ENCODE measurements around the gene CDC26. TPM values are rescaled to one million over a fixed set of nuclear protein-coding genes. Genes with fewer than 3 reads are reported as not detected.

The CDC26 gene
- total RNA-seq, 2 experiments from 2014 or later = 34.3 to 38.5 TPM

DNA sequence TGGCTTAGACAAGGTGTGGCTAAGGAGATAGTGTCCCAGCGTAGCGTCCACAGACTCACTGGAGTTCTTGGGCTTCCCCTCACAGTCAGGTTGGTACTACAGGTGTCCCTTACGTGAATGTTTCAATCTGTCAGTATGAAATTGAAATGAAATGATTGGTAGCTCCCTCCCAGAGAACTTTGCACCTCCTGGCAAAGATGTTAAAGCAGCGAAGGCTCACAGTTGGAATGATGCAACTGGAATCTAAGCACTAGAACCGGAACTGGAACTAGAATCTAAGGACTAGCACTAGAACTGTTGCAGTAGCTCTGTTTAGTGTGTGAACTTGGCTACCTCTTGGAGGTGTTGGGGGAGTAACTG is 52.9 kb downstream of the CDC26 start:
- Mint-ChIP-seq H3K36me3 (ENCODE audit: low read depth) (peaks cover 5% of the 10 kb centered on the region), H3K9me3 (no peaks in the 10 kb centered on the region), H3K4me3 (peak overlapping the region; percentile 92), H3K27me3 (no peaks in the 10 kb centered on the region), H3K4me1 (peaks cover 42% of the 10 kb centered on the region), H3K27ac (no peak overlapping the region)
- no peak for DNase-seq
- CTCF ChIA-PET = interaction anchor here (1.3 to 3.9 kb wide), 3 partner anchors 52 to 187 kb away, joined by 3 to 31 read pairs (median 4); partner anchors contain the start of genes C9orf43, CDC26, POLE3 and PRPF4
- POLR2A ChIA-PET = interaction anchor here (1.4 to 4.6 kb wide), 7 partner anchors 9 to 357 kb away, joined by 4 to 47 read pairs (median 15); partner anchors contain the start of genes CDC26, PRPF4, SLC31A2 and WDR31

DNA sequence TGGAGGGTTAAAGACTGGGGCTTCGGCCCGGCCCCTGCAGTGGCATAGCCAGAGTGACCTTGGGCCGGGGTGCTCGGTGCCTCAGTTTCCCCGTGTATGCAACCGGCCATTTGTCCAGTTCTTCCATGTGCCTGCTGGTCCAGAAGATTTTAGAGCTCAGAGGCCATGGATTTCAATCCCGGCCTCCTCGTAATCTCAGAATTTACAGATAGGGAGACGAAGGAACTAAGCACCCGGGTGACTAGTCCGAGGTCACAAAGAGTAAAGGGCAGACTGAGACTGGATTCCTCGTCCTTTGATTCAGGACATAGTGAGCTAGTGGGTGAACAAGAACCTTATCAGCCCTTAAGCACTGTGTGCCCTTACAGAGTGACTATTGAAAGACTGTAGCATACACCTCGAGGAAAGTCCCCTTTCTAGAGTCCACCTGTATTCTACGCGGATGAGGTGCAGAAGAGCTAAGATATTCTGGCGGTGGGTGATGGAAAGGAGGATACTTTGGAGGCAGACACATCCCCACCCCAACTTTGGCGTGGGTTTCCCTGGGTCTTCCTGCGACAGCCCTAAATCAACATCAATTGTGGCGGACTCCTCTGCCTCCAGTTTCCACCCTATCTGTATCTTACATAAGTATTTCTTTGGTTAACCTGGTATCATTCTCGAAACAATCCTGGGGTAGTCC is 53.4 kb downstream of the CDC26 start:
- Mint-ChIP-seq H3K4me3 (peak overlapping the region; percentile 92), H3K36me3 (ENCODE audit: low read depth) (peaks cover 5% of the 10 kb centered on the region), H3K27ac (peak overlapping the region; percentile 85), H3K9me3 (no peaks in the 10 kb centered on the region), H3K27me3 (no peaks in the 10 kb centered on the region), H3K4me1 (peaks cover 42% of the 10 kb centered on the region)
- DNase-seq = no peak
- ChIA-PET POLR2A (interaction anchor here (0.6 to 4.6 kb wide), 16 partner anchors 10 to 357 kb away, joined by 3 to 47 read pairs (median 6); partner anchors contain the start of genes BSPRY, C9orf43, CDC26 and POLE3), CTCF (interaction anchor here (1.0 to 3.9 kb wide), 7 partner anchors 10 to 188 kb away, joined by 3 to 31 read pairs (median 4); partner anchors contain the start of genes ALAD, C9orf43, CDC26 and POLE3)

DNA sequence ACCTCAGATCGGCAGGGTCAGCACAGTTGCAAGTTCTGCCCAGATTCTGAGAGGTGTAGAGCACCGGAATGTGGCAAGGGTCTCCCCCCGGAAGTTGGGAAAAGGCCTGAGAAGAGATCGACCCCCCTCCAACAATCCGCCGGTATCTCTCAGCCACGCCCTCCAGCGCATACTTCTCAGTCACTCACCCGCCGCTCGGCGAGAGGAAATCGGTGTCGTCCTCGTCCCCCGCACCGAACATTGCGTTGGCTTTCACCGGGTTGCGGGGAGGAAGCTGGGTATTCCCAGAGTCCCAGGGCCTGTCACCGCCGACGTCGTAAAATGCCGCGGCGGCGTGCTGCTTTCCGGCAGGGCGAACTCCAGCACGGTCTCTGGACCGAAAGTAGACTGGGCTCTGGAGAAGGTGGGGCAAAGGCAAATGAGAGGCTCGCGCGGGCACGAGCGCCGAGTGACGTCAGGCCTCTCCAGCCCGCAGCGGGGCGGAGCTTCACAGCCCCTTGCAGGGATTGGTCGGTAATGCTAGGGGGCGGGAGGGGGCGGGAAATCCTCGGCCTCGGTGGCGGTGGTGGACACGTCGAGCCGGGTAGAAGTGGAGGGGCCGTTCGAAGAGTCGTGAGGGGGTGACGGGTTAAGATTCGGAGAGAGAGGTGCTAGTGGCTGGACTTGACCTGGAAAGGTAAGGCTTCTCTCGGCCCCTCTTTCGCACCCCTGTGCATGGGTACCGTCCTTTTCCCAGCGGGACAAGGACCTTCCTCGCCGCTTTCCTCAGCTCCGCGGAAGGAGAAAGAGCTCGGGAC is 54.2 kb downstream of the CDC26 start, which contains the start of the genes FKBP15 and SLC31A1:
Gene FKBP15 (minus strand): TSS at position 275 of the 797 bp plus-strand sequence. CDS start 34 bp downstream, at position 241.
Gene SLC31A1 (plus strand): TSS at position 542 of the 797 bp plus-strand sequence. CDS start 34,605 bp downstream, outside the sequence.
- Mint-ChIP-seq H3K4me1 (peaks cover 46% of the 10 kb centered on the region), H3K4me3 (peak within 1 kb of the TSS; percentile 92), H3K27me3 (no peaks in the 10 kb centered on the region), H3K27ac (peak within 1 kb of the TSS; percentile 85), H3K9me3 (no peaks in the 10 kb centered on the region), H3K36me3 (ENCODE audit: low read depth) (peaks cover 9% of the 10 kb centered on the region)
- CTCF ChIA-PET = interaction anchor here (1.0 to 3.9 kb wide), 9 partner anchors 10 to 189 kb away, joined by 3 to 31 read pairs (median 5); partner anchors contain the start of genes ALAD, C9orf43, CDC26 and POLE3
- DNase-seq = peak; percentile 97
- POLR2A ChIA-PET = interaction anchor here (0.6 to 4.6 kb wide), 20 partner anchors 10 to 888 kb away, joined by 3 to 47 read pairs (median 6); partner anchors contain the start of genes BSPRY, C9orf43, CDC26 and POLE3

DNA sequence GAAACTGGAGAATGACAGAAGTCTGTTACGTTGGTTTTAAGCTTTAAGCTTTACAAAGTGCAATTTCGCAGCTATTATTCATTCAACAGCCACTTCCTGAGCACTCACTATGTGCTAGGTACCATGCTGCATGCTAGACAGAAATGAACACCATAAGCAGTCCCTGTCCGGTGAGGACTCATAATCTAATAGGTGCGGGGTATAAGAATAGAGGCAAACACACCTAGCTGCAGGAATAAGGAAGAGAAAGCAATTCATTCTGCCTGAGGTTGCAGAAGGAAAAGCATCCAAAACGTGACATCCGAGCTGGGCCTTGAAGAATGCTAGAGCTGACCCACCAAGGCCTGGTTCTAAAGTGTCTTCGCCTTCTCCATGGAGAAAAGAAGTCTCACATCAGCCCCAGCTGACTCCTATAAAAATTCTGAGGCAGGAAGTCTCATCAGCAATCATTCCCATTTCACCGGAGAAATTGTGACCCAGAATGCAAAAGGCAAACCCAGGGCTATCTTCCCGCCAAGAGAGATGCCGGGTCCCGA is 54.8 kb downstream of the CDC26 start:
- CTCF ChIA-PET = interaction anchor here (1.0 to 3.9 kb wide), 9 partner anchors 9 to 190 kb away, joined by 3 to 31 read pairs (median 6); partner anchors contain the start of genes ALAD, C9orf43, CDC26 and POLE3
- peak overlapping the region; percentile 92 for H3K4me3 Mint-ChIP-seq
- DNase-seq = peak; percentile 20

DNA sequence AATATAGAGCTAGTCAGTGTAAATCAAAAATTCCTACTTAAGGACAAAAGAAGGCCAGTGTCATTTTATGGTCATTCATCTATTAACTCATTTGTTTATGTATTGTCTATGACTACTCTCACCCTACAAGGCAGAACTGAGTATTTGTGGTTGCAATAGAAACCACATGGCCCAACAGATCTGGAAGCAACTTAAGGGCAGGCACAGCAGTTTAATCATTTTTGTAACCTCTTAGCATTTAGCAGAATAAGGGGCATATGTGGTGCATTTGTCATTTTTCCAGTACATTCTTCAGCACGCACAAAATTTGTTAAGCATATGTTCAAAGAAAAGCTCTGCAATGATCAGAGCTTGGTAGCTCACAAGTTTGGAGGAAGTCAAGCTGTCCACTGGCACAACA is 55.4 kb downstream of the CDC26 start:
- no peaks in the 10 kb centered on the region for H3K27me3 Mint-ChIP-seq

More for the DNA sequence above, 54.8 kb downstream of the CDC26 start:
- H3K27me3 Mint-ChIP-seq = no peaks in the 10 kb centered on the region
- H3K4me1 Mint-ChIP-seq = peaks cover 48% of the 10 kb centered on the region
- POLR2A ChIA-PET = interaction anchor here (0.7 to 4.6 kb wide), 18 partner anchors 11 to 887 kb away, joined by 3 to 47 read pairs (median 6); partner anchors contain the start of genes BSPRY, C9orf43, CDC26 and POLE3
- peaks cover 11% of the 10 kb centered on the region for H3K36me3 Mint-ChIP-seq (ENCODE audit: low read depth)
- H3K27ac Mint-ChIP-seq = peak overlapping the region; percentile 85
- H3K9me3 Mint-ChIP-seq = no peaks in the 10 kb centered on the region

DNA sequence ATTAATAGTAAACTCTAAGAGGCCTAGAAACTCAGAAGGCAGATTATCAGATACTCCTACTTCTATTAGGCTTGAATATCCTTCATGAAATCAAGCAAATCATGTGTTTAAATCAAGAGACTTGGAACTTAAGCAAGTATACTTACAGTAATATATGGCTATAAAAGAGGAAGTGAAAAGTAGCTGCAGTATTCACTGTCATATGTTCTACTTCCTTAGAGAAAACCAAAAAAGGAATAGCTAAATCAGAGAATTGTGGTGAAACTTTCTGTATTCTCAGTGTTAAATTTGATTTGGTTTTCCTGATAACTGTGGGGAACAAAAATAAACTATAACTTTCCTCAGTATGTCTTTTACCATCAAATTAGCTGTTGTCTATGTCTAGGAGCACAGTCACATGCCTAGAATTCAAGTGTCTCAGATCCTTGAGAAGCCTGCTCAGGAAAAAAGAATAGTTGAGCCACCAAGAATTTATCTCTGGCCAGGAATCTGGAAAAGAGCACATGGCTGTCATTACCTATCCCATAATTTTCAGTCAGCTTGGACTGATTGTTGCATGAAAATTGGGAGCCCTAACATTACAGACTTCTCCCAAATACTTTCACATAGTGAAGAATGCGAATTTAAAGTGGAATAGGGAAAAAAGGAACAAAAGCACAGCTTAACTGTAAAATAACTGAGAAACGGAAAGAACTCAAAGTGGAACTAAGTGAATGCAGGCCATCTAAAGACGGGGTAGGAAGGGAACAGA is 56.0 kb downstream of the CDC26 start:
- Mint-ChIP-seq H3K27ac (peak overlapping the region; percentile 85), H3K4me3 (peak overlapping the region; percentile 92), H3K36me3 (ENCODE audit: low read depth) (peaks cover 14% of the 10 kb centered on the region), H3K9me3 (no peaks in the 10 kb centered on the region), H3K4me1 (peaks cover 54% of the 10 kb centered on the region), H3K27me3 (no peaks in the 10 kb centered on the region)
- POLR2A ChIA-PET = interaction anchor here (0.8 to 4.6 kb wide), 14 partner anchors 9 to 370 kb away, joined by 3 to 47 read pairs (median 6); partner anchors contain the start of genes BSPRY, C9orf43, CDC26 and POLE3
- CTCF ChIA-PET = interaction anchor here (1.2 to 3.9 kb wide), 4 partner anchors 55 to 191 kb away, joined by 3 to 31 read pairs (median 7); partner anchors contain the start of genes C9orf43, CDC26, POLE3 and PRPF4
- DNase-seq = no peak

More for the DNA sequence above, 55.4 kb downstream of the CDC26 start:
- Mint-ChIP-seq H3K4me3 (peak overlapping the region; percentile 92), H3K4me1 (peaks cover 51% of the 10 kb centered on the region), H3K27ac (peak overlapping the region; percentile 85), H3K36me3 (ENCODE audit: low read depth) (peaks cover 9% of the 10 kb centered on the region), H3K9me3 (no peaks in the 10 kb centered on the region)
- peak; percentile 41 for DNase-seq
- POLR2A ChIA-PET = interaction anchor here (1.0 to 4.6 kb wide), 16 partner anchors 10 to 886 kb away, joined by 3 to 47 read pairs (median 6); partner anchors contain the start of genes BSPRY, C9orf43, CDC26 and POLE3
- CTCF ChIA-PET = interaction anchor here (1.2 to 3.9 kb wide), 6 partner anchors 55 to 190 kb away, joined by 3 to 31 read pairs (median 7); partner anchors contain the start of genes ALAD, C9orf43, CDC26 and POLE3

Other genes starting within 250 kb of the CDC26 start
- under 1 TPM; 0.78 to 0.81 TPM for gene ZFP37, start 218.8 kb downstream of the CDC26 start, total RNA-seq
- gene SLC31A2, start 124.6 kb downstream of the CDC26 start, total RNA-seq = 1 to 10 TPM; 3.6 TPM
- gene FKBP15, start 54.3 kb downstream of the CDC26 start, total RNA-seq = 10 to 100 TPM; 34.9 to 38.2 TPM
- 10 to 100 TPM in 1 of 2 experiments, 1 to 10 TPM in 1; 9.2 to 10.0 TPM for gene SLC31A1, start 54.0 kb downstream of the CDC26 start, total RNA-seq
- 10 to 100 TPM; 27.7 to 28.2 TPM for gene PRPF4, start 86 bp upstream of the CDC26 start, total RNA-seq
- gene RNF183, start 27.8 kb upstream of the CDC26 start, total RNA-seq = under 1 TPM; 0.23 to 0.40 TPM
- 1 to 10 TPM in 1 of 2 experiments, under 1 TPM in 1; 0.85 to 1.4 TPM for gene WDR31, start 64.7 kb upstream of the CDC26 start, total RNA-seq
- gene BSPRY, start 74.0 kb upstream of the CDC26 start, total RNA-seq = 1 to 10 TPM; 7.1 to 7.3 TPM
- 10 to 100 TPM; 16.1 to 16.5 TPM for gene HDHD3, start 101.4 kb upstream of the CDC26 start, total RNA-seq
- 10 to 100 TPM; 25.1 to 29.0 TPM for gene ALAD, start 125.7 kb upstream of the CDC26 start, total RNA-seq
- gene POLE3, start 135.1 kb upstream of the CDC26 start, total RNA-seq = 10 to 100 TPM; 52.5 to 55.8 TPM
- under 1 TPM; 0.40 TPM for gene C9orf43, start 135.2 kb upstream of the CDC26 start, total RNA-seq
- 10 to 100 TPM; 22.7 to 24.0 TPM for gene RGS3, start 188.2 kb upstream of the CDC26 start, total RNA-seq

Measured in activated CD4-positive, alpha-beta memory T cell treated with anti-CD3 and anti-CD28 coated beads, Interleukin-2, amount 10 ng/mL, durations not matched to agents 7 days and 5 days (primary cell).